NCI-H1105 treated with DMSO at 0.1 percent for 48 hours (cell line): Measurements from ENCODE around the gene CCNG2.
A peak's percentile ranks its signal among the peaks of the same experiment; 100 is the strongest.

Experiments
- DNase-seq: peaks from one replicate; lab custom pipeline; 2025; lab: John Stamatoyannopoulos, UW

Gene CCNG2

GRCh38 chr4:77178560-77178959, 21.6 kb downstream of the CCNG2 start:
- DNase-seq = no peak

GRCh38 chr4:77179519-77179918, 22.5 kb downstream of the CCNG2 start:
- DNase-seq = no peak

- no peak for DNase-seq
These were observed 24.7 kb downstream of the CCNG2 start for GRCh38 chr4:77181720-77182119.

- DNase-seq = no peak
These were observed 26.9 kb downstream of the CCNG2 start for GRCh38 chr4:77183777-77184420.

- no peak for DNase-seq
These were observed 28.0 kb downstream of the CCNG2 start for GRCh38 chr4:77184974-77185373.

- no peak for DNase-seq
These were observed 28.7 kb downstream of the CCNG2 start for GRCh38 chr4:77185686-77186085.

GRCh38 chr4:77187322-77187721, 30.3 kb downstream of the CCNG2 start:
- no peak for DNase-seq

- DNase-seq = no peak
These were observed 31.7 kb downstream of the CCNG2 start for GRCh38 chr4:77188498-77189220.

GRCh38 chr4:77189412-77189811, 32.4 kb downstream of the CCNG2 start:
- no peak for DNase-seq

- DNase-seq = no peak
These were observed 33.0 kb downstream of the CCNG2 start for GRCh38 chr4:77190053-77190452.

GRCh38 chr4:77193046-77193445, 36.0 kb downstream of the CCNG2 start:
- no peak for DNase-seq

GRCh38 chr4:77193511-77194102, 36.6 kb downstream of the CCNG2 start:
- no peak for DNase-seq

- no peak for DNase-seq
These were observed 37.4 kb downstream of the CCNG2 start for GRCh38 chr4:77194366-77194765.

- DNase-seq = no peak
These were observed 38.0 kb downstream of the CCNG2 start for GRCh38 chr4:77194989-77195388.

- DNase-seq = no peak
These were observed 39.9 kb downstream of the CCNG2 start for GRCh38 chr4:77196866-77197265.

- DNase-seq = no peak
These were observed 40.4 kb downstream of the CCNG2 start for GRCh38 chr4:77197361-77197760.

- DNase-seq = no peak
These were observed 40.8 kb downstream of the CCNG2 start for GRCh38 chr4:77197831-77198230.

GRCh38 chr4:77199276-77199675, 42.3 kb downstream of the CCNG2 start:
- DNase-seq = no peak

- DNase-seq = no peak
These were observed 42.7 kb downstream of the CCNG2 start for GRCh38 chr4:77199701-77200100.

GRCh38 chr4:77201343-77201742, 44.3 kb downstream of the CCNG2 start:
- no peak for DNase-seq

- no peak for DNase-seq
These were observed 44.9 kb downstream of the CCNG2 start for GRCh38 chr4:77201857-77202256.

GRCh38 chr4:77202491-77202890, 45.5 kb downstream of the CCNG2 start:
- no peak for DNase-seq

- DNase-seq = peak; percentile 33
These were observed 46.6 kb downstream of the CCNG2 start for GRCh38 chr4:77203380-77204197.
